ENCODE data around the gene EPHB3.

Gene EPHB3

GRCh38 chr3:184543843-184544512 is 17.6 kb upstream of the EPHB3 start:
- no peak overlapping the region for H3K4ac ChIP-seq (ENCODE audit: low read length)
- peak overlapping the region; percentile 76 for H2AFZ ChIP-seq (ENCODE audit: low read length)
- H4K91ac ChIP-seq (ENCODE audit: low read depth, low read length, poor library complexity), result peak overlapping the region; percentile 59
- no peak overlapping the region for H4K8ac ChIP-seq (ENCODE audit: low read depth, low read length)
- H2BK15ac ChIP-seq (ENCODE audit: low read length), result no peak overlapping the region
- no peak overlapping the region for H3K4me3 ChIP-seq (ENCODE audit: low read length in 2 of 2)
- H3K14ac ChIP-seq (ENCODE audit: low read length), result no peak overlapping the region
- DNase-seq (ENCODE audit: low spot score), result peak; percentile 91
- H3K27me3 ChIP-seq (ENCODE audit: control insufficient read depth in 3 of 3, insufficient read depth in 3 of 3, low read depth in 1 of 3, low read length in 3 of 3), result peaks cover 0 to 12% (median 4%) of the 10 kb centered on the region in 3 experiments
- peaks cover 1 to 7% of the 10 kb centered on the region in 2 donors for H3K4me1 ChIP-seq (ENCODE audit: control insufficient read depth in 2 of 2, insufficient read depth in 1 of 2, low read depth in 1 of 2, low read length in 2 of 2)
- no peaks in the 10 kb centered on the region for H3K79me1 ChIP-seq (ENCODE audit: low read depth, low read length)
- H2BK5ac ChIP-seq (ENCODE audit: low read length), result peak overlapping the region; percentile 59
- H3K23ac ChIP-seq (ENCODE audit: low read depth, low read length, poor library complexity), result peak overlapping the region; percentile 86
- H3K9me3 ChIP-seq (replicated peaks in 1 of 2; ENCODE audit: control insufficient read depth in 2 of 2, insufficient read depth in 1 of 2, low read depth in 1 of 2, low read length in 2 of 2), result no peaks in the 10 kb centered on the region
- peak overlapping the region; percentile 65 for H2AK5ac ChIP-seq (ENCODE audit: low read depth, low read length)
- H3K9ac ChIP-seq (ENCODE audit: low read depth, low read length, poor library complexity), result no peak overlapping the region
- no CpG with 5 or more reads among the region's 18 CpGs for WGBS, 2 donors (ENCODE audit: extremely low coverage in 2 of 2, insufficient read length in 2 of 2, insufficient replicate concordance in 1 of 2)
- no peaks in the 10 kb centered on the region for H3K36me3 ChIP-seq (replicated peaks in 1 of 2; ENCODE audit: control insufficient read depth in 2 of 2, insufficient read depth in 2 of 2, low read length in 2 of 2)
- H3K27ac ChIP-seq (replicated peaks; ENCODE audit: low read length), result no peak overlapping the region
- H3K18ac ChIP-seq (ENCODE audit: low read length), result no peak overlapping the region
- H2BK120ac ChIP-seq (ENCODE audit: low read depth, low read length), result no peak overlapping the region
- H3K4me2 ChIP-seq (ENCODE audit: insufficient read depth, low read length, poor library complexity, severe bottlenecking), result no peak overlapping the region
- no peak overlapping the region for H2BK12ac ChIP-seq (ENCODE audit: low read length)

GRCh38 chr3:184544513-184544861 is 17.1 kb upstream of the EPHB3 start:
- H2BK15ac ChIP-seq (ENCODE audit: low read length), result no peak overlapping the region
- H3K23ac ChIP-seq (ENCODE audit: low read depth, low read length, poor library complexity), result no peak overlapping the region
- H3K27ac ChIP-seq (replicated peaks; ENCODE audit: low read length), result no peak overlapping the region
- no peaks in the 10 kb centered on the region for H3K9me3 ChIP-seq (replicated peaks in 1 of 2; ENCODE audit: control insufficient read depth in 2 of 2, insufficient read depth in 1 of 2, low read depth in 1 of 2, low read length in 2 of 2)
- no peak overlapping the region for H3K4me3 ChIP-seq (ENCODE audit: low read length in 2 of 2)
- H2AK5ac ChIP-seq (ENCODE audit: low read depth, low read length), result no peak overlapping the region
- H3K9ac ChIP-seq (ENCODE audit: low read depth, low read length, poor library complexity), result no peak overlapping the region
- H4K8ac ChIP-seq (ENCODE audit: low read depth, low read length), result no peak overlapping the region
- H3K36me3 ChIP-seq (replicated peaks in 1 of 2; ENCODE audit: control insufficient read depth in 2 of 2, insufficient read depth in 2 of 2, low read length in 2 of 2), result no peaks in the 10 kb centered on the region
- H2BK12ac ChIP-seq (ENCODE audit: low read length), result no peak overlapping the region
- no peak for DNase-seq (ENCODE audit: low spot score)
- H3K4ac ChIP-seq (ENCODE audit: low read length), result no peak overlapping the region
- H3K18ac ChIP-seq (ENCODE audit: low read length), result no peak overlapping the region
- no peak overlapping the region for H2BK5ac ChIP-seq (ENCODE audit: low read length)
- no peak overlapping the region for H4K91ac ChIP-seq (ENCODE audit: low read depth, low read length, poor library complexity)
- peaks cover 1 to 5% of the 10 kb centered on the region in 2 donors for H3K4me1 ChIP-seq (ENCODE audit: control insufficient read depth in 2 of 2, insufficient read depth in 1 of 2, low read depth in 1 of 2, low read length in 2 of 2)
- no peaks in the 10 kb centered on the region for H3K79me1 ChIP-seq (ENCODE audit: low read depth, low read length)
- no peak overlapping the region for H3K14ac ChIP-seq (ENCODE audit: low read length)
- no peak overlapping the region for H2BK120ac ChIP-seq (ENCODE audit: low read depth, low read length)
- H3K4me2 ChIP-seq (ENCODE audit: insufficient read depth, low read length, poor library complexity, severe bottlenecking), result no peak overlapping the region
- H2AFZ ChIP-seq (ENCODE audit: low read length), result no peak overlapping the region
- peaks cover 0 to 9% (median 4%) of the 10 kb centered on the region in 3 experiments for H3K27me3 ChIP-seq (ENCODE audit: control insufficient read depth in 3 of 3, insufficient read depth in 3 of 3, low read depth in 1 of 3, low read length in 3 of 3)

- H3K27ac ChIP-seq (replicated peaks; ENCODE audit: low read length), result no peak overlapping the region
- H3K4me2 ChIP-seq (ENCODE audit: insufficient read depth, low read length, poor library complexity, severe bottlenecking), result no peak overlapping the region
- H3K9me3 ChIP-seq (replicated peaks in 1 of 2; ENCODE audit: control insufficient read depth in 2 of 2, insufficient read depth in 1 of 2, low read depth in 1 of 2, low read length in 2 of 2), result no peaks in the 10 kb centered on the region
- no peaks in the 10 kb centered on the region for H3K79me1 ChIP-seq (ENCODE audit: low read depth, low read length)
- no peak overlapping the region for H3K23ac ChIP-seq (ENCODE audit: low read depth, low read length, poor library complexity)
- H2AK5ac ChIP-seq (ENCODE audit: low read depth, low read length), result no peak overlapping the region
- H3K36me3 ChIP-seq (replicated peaks in 1 of 2; ENCODE audit: control insufficient read depth in 2 of 2, insufficient read depth in 2 of 2, low read length in 2 of 2), result no peaks in the 10 kb centered on the region
- peaks cover 1 to 15% of the 10 kb centered on the region in 2 donors for H3K4me1 ChIP-seq (ENCODE audit: control insufficient read depth in 2 of 2, insufficient read depth in 1 of 2, low read depth in 1 of 2, low read length in 2 of 2)
- H3K14ac ChIP-seq (ENCODE audit: low read length), result no peak overlapping the region
- WGBS, 2 donors (ENCODE audit: extremely low coverage in 2 of 2, insufficient read length in 2 of 2, insufficient replicate concordance in 1 of 2), result no CpG with 5 or more reads among the region's 3 CpGs
- no peak overlapping the region for H3K4ac ChIP-seq (ENCODE audit: low read length)
- H2BK12ac ChIP-seq (ENCODE audit: low read length), result no peak overlapping the region
- no peak overlapping the region for H2BK15ac ChIP-seq (ENCODE audit: low read length)
- H4K91ac ChIP-seq (ENCODE audit: low read depth, low read length, poor library complexity), result no peak overlapping the region
- no peak overlapping the region for H3K18ac ChIP-seq (ENCODE audit: low read length)
- H4K8ac ChIP-seq (ENCODE audit: low read depth, low read length), result no peak overlapping the region
- no peak overlapping the region for H2BK5ac ChIP-seq (ENCODE audit: low read length)
- H3K27me3 ChIP-seq (ENCODE audit: control insufficient read depth in 3 of 3, insufficient read depth in 3 of 3, low read depth in 1 of 3, low read length in 3 of 3), result peaks cover 0 to 10% (median 4%) of the 10 kb centered on the region in 3 experiments
- H3K4me3 ChIP-seq (ENCODE audit: low read length in 2 of 2), result no peak overlapping the region
- no peak for DNase-seq (ENCODE audit: low spot score)
- H2BK120ac ChIP-seq (ENCODE audit: low read depth, low read length), result no peak overlapping the region
- H3K9ac ChIP-seq (ENCODE audit: low read depth, low read length, poor library complexity), result no peak overlapping the region
- no peak overlapping the region for H2AFZ ChIP-seq (ENCODE audit: low read length)
Measured at GRCh38 chr3:184545769-184546168, 15.8 kb upstream of the EPHB3 start.

GRCh38 chr3:184546252-184546651 is 15.3 kb upstream of the EPHB3 start:
- Histone ChIP-seq H3K4me3 (ENCODE audit: low read length in 2 of 2) (no peak overlapping the region), H3K4me2 (ENCODE audit: insufficient read depth, low read length, poor library complexity, severe bottlenecking) (no peak overlapping the region)
- no CpG with 5 or more reads among the region's 7 CpGs for WGBS, 2 donors (ENCODE audit: extremely low coverage in 2 of 2, insufficient read length in 2 of 2, insufficient replicate concordance in 1 of 2)

More at GRCh38 chr3:184546252-184546651, 15.3 kb upstream of the EPHB3 start:
- Histone ChIP-seq H3K36me3 (replicated peaks in 1 of 2; ENCODE audit: control insufficient read depth in 2 of 2, insufficient read depth in 2 of 2, low read length in 2 of 2) (no peaks in the 10 kb centered on the region), H3K27ac (replicated peaks; ENCODE audit: low read length) (no peak overlapping the region), H3K4me1 (ENCODE audit: control insufficient read depth in 2 of 2, insufficient read depth in 1 of 2, low read depth in 1 of 2, low read length in 2 of 2) (peaks cover 1 to 15% of the 10 kb centered on the region in 2 donors), H3K18ac (ENCODE audit: low read length) (no peak overlapping the region), H2AFZ (ENCODE audit: low read length) (no peak overlapping the region), H2AK5ac (ENCODE audit: low read depth, low read length) (no peak overlapping the region), H3K79me1 (ENCODE audit: low read depth, low read length) (no peaks in the 10 kb centered on the region), H3K4ac (ENCODE audit: low read length) (no peak overlapping the region), H3K9me3 (replicated peaks in 1 of 2; ENCODE audit: control insufficient read depth in 2 of 2, insufficient read depth in 1 of 2, low read depth in 1 of 2, low read length in 2 of 2) (no peaks in the 10 kb centered on the region), H4K8ac (ENCODE audit: low read depth, low read length) (no peak overlapping the region), H3K9ac (ENCODE audit: low read depth, low read length, poor library complexity) (no peak overlapping the region), H2BK120ac (ENCODE audit: low read depth, low read length) (no peak overlapping the region), H2BK12ac (ENCODE audit: low read length) (no peak overlapping the region), H2BK5ac (ENCODE audit: low read length) (no peak overlapping the region), H3K14ac (ENCODE audit: low read length) (no peak overlapping the region), H4K91ac (ENCODE audit: low read depth, low read length, poor library complexity) (no peak overlapping the region), H2BK15ac (ENCODE audit: low read length) (no peak overlapping the region), H3K23ac (ENCODE audit: low read depth, low read length, poor library complexity) (no peak overlapping the region), H3K27me3 (ENCODE audit: control insufficient read depth in 3 of 3, insufficient read depth in 3 of 3, low read depth in 1 of 3, low read length in 3 of 3) (peaks cover 0 to 15% (median 4%) of the 10 kb centered on the region in 3 experiments)
- no peak for DNase-seq (ENCODE audit: low spot score)
